Measurements from ENCODE around the gene CCDC9B.

Gene CCDC9B

DNA sequence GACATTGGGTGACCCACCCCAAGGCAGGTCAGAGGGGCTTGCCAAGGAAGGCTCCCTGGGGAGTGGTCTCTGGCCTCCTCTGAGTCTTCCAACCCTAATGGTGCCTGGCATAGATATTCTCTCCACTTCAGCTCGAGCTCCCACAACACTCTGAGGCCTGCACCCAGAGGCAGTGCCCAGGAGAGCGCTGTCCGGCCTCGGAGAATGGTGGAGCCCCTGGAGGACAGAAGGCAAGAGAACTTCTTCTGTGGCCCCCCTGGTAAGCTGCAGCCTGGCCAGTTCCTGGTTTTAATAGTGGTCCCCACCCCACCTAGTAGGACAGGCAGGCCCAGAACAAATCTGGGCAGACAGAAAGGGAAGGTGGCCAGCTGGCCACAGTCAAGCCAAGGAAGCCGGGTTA lies 24.3 kb upstream of the CCDC9B start:
- DNase-seq = no peak

DNA sequence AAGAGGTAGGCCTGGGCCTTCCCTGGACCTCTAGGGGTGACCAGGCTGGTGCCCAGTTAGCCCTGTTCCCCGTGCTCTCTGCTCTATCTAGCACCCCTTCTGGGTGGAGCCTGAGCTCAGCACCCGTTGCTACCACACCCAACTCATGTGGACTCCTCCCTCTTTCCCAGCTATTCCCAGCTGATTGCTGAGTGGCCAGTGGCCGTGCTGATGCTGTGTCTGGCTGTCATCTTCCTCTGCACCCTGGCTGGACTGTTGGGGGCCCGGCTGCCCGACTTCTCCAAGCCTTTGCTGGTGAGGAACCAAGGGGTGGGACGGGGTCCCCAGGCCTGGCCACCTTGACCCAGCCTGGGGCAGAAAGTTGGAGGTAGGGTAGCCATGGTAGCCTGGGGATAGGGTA lies 23.5 kb upstream of the CCDC9B start:
- DNase-seq = no peak

DNA sequence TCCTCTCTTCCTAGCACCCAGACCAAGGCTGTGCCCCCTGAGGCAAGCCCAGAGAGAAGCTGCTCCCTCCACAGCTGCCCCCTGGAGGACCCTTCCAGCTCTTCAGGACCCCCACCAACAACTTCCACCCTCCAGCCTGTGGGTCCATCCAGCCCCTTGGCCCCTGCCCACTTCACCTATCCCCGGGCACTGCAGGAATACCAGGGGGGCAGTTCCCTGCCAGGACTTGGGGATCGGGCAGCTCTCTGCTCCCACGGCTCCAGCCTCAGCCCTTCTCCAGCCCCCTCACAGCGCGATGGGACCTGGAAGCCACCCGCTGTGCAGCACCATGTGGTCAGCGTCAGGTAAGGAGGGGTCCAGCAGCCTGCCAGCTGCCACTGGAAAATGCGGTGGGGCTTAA lies 22.9 kb upstream of the CCDC9B start:
- no peak for DNase-seq

DNA sequence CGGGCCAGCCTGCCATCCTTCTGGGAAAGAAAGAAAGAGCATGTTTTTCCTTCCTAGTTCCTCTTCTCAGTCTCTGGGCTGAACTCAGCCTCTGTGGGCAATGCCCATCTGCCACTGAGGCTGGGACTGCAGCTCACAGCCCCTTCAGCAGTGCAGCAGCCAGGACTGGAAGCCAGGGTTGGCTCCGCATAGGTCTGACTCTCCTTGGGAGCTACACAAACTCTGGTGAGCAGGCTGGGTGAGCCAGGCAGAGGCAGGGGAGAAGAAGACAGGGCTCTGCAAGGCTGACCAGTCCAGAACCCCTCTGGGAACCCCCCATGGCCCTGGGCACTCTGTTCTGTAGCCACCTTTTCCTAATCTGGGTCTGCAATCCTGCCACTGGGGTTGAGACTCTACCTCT lies 20.9 kb upstream of the CCDC9B start:
- DNase-seq = no peak

DNA sequence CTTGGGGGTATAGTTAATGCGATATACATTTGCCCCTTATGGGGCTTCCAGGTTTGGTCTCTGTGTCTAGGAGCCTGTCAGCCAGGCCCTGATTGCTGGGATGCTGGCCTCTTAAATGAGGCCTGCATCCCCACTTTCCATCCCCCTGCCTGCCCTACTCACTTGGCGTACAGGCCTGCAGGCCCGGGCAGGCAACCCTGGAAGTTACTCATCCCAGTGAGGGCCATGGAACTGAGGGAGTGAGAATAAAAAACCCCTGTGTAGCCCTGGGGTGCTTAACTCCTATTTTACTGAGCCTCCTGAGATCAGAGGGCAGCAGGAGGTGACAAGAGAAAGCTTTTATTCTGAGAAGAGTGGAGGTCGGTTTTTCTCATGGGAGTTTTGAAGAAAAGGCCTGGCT lies 19.3 kb upstream of the CCDC9B start:
- DNase-seq = no peak

DNA sequence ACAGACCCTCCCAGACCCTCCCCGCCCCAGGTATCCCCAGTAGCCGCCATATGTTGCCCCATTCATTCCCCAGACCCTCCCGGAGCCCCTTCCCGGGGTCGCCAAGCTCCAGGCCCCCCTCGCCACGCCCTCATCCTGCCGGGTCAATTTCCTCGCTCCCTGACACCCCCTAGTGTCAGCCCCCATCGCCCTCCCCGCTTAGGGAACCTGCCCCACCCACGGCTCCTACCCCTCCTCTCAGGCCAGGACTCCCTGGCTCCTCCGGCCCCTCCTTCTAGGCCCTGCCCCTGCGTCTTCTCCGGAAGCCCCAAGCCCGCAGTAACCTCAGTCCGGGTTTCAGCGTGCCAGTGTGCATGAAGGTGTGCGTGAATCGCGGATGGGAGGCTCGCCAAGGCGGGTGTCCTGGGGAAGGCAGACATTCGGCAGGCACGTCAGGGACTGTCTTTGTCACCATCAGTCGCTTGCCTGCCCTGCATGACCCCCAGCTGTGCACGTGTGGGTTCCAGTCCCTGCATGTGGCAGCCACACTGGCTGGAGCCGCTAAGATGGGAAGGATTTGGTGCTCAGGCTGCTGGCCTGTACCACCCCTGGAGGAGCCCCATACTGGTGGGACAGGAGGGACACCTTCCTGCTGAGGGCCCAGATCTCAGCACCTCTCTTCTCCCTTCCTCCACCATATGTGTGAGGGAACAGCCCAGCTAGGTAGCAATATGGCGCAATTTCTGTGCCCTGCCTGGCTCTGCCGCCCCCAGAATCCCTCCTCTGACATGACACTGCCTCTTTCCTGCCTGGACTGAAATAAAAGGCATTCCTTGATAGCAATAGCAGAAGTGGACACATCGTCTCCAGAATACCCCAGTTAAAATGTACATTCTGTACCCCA lies 18.0 kb upstream of the CCDC9B start:
- DNase-seq = peak; percentile 14

DNA sequence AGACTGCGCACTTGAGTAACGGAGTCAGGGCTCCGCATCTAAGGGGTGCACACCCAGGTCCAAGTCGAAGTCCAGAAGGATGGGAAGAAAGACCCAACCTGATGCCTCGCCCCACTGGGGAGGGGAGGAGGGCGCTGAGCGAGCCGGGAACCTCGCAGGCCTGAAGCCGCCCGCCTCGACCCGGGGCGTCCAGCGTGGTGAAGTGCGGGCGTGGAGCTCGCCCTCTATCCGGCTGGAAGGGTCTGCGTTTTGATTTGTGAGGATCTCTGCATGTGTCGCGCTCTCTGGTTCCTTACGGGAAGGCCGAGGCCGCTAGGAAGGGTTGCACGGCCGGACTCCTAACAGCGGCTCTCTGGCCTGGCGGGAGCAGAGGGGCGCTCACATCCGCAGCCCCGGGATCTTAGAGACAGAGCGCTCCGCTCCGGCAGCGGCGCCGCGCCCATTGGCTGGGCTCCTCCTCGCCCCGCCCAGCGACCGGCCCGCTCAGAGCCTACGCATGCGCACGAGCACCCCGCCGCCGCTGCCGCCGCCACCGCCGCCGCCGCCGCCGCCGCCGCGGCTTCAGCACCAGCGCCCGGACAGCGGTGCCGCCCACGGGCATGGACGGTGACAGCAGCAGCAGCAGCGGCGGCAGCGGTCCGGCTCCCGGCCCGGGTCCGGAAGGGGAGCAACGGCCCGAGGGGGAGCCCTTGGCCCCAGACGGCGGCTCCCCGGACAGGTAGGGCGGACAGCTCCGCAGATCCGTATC lies 17.2 kb upstream of the CCDC9B start, which contains the start of gene DISP2:
Gene DISP2 (plus strand): TSS at position 497 of the 748 bp plus-strand sequence. CDS start 103 bp downstream, at position 600.
- DNase-seq = peak; percentile 67

DNA sequence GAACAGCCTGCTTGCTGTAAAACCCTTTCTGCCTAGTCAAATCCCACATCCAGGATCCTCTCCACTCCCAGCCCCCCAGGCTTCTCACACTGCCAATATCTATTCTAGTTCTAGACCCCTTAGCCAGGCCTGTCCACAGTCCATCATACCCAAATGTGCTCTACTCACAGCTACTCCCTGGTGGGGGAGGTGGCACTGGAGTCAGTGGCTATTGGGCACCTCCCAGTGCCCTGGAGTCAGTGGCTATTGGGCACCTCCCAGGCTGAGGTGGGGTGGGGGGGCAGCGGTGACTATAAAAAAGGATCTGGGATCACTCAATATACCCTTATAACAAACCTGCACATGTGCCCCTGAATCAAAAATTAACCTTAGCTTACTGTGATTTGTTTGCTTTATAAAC lies 16.5 kb upstream of the CCDC9B start:
- no peak for DNase-seq

DNA sequence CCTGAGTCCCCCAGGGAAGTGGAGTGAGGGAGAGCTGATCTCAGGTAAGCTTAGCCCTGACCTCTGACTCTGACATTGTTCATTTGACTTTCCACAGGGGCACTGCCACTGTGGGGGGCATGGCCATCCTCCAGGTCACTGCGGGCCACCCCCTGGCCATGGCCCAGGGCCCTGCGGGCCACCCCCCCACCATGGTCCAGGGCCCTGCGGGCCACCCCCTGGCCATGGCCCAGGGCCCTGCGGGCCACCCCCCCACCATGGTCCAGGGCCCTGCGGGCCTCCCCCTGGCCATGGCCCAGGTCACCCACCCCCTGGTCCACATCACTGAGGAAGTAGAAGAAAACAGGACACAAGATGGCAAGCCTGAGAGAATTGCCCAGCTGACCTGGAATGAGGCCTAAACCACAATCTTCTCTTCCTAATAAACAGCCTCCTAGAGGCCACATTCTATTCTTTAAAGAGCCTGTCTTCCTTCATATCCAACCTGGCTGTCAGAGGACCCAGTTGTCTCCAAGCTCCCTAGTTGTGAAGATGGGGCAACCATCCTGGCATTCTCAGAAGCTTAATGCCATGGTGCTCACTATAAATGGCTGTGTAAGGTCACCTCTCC lies 15.3 kb upstream of the CCDC9B start:
- no peak for DNase-seq

DNA sequence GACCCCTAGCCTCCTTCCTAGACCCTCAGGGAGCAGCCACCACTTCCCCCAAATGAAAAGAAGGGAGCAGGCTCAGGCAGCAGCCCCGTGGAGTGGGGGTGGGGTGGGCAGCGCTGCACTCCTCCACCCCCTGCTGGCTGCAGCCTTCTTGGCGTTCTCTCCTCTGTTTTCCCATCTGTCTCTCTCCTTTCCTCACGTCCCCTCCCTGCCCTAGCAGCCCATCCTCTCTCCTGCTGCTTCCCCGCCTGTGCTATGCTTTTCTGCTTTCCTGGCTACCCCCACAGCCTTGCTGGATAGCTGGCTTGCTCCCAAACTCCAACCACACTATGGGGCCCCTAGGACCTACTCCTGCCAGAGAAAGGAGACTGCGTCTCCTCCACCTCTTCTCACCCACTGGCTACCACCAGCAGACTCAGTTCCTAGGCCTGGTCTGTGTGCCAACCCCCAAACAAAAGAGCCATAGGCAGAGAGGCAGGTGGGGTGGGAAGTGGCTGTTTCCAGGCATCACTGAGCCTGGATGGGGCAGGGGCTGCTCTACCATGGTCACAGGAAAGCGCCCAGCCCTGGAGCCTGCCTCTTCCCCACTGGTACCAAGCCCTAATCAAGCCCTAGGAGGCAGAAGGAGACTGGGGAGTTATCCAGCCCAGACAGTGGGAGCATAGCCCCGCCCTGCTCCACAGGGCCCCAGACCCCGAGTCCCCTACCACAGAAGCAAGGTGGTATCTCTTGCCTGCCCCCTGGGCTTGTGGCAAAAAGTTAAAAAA lies 13.9 kb upstream of the CCDC9B start:
- peak; percentile 13 for DNase-seq

DNA sequence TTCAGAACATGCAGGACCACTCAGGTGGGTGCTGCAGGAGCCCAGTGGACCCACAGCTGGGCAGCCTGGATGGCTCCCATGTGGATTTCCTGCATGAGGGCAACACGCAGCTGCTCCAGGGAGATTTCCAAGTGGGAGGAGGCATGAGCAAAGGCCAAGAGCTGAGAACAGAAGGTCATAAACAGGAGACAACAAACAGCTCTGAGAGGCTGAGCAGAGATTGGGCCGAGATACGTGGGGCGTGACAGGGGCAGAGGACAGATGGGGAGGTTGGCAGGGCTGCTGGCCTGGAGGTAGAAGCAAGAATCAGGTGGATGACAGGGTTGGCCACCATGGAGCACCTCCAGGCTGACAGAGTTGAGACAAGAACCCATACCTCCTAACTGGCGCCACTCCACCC lies 13.0 kb upstream of the CCDC9B start:
- no peak for DNase-seq

DNA sequence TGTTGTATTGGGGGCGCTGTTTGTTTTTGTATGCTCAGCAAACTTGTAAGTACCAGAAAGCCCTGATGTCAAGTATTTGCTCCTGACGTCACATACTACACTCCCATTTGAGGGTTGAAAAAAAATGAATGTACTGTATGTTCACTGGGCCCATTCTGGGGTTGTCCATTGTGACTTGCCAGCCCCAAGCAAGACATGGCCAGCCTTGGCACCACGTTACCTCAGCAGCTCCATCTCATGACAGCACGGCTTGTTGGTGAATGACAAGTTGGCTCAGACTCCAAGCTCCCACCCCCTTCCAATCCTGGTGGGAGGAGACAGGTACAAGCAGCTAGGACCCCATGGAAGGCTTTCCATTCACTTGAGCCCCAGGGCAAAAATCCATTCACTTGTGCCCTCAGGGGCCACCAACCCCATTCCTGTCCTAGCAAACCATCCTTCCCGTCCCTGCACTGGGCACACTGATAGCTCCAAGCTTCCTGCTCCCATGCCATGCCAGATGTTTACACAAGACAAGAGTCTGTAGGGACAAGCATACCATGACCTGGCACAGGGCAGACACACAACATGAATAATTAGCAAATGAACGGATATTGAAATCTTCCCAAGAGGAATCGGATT lies 11.7 kb upstream of the CCDC9B start:
- no peak for DNase-seq

DNA sequence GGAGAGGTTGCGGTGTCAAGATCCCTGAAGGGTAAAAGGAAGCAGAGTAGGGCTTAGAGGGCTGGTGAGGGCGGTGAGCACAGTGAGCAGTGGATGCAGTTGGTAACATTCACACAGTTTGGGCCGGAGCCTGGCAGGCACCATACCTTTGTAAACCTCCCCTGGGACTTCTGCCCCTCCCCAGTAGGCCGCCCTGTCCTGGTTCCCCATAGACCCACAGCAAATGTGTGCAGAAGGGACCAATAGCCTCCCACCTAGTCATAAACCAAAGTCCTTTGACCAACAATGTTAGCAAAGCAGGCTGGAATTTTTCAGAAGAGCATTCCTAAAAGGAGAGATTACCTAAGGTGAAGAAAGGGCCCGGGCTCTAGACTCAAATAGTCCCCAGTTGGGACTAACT lies 8.4 kb upstream of the CCDC9B start:
- no peak for DNase-seq

DNA sequence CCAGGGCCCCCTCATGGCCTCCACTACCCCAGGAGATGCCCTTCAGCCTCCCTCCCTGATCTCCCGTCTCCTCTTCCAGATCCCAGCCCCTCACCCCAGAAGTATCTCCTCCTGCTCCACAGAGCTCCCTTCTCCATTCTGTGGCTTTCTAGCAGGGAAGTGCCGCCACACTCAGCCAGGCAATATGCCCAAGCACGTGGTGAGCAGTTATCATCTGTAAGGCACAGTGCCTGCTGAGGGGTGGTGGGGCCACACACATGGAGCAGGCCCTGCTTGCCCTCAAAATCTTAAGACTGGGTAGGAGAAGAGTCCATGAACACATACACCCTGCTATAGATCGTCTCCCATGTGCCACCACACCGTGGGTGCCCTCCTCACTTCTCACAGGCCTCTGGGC lies 7.7 kb upstream of the CCDC9B start:
- no peak for DNase-seq

DNA sequence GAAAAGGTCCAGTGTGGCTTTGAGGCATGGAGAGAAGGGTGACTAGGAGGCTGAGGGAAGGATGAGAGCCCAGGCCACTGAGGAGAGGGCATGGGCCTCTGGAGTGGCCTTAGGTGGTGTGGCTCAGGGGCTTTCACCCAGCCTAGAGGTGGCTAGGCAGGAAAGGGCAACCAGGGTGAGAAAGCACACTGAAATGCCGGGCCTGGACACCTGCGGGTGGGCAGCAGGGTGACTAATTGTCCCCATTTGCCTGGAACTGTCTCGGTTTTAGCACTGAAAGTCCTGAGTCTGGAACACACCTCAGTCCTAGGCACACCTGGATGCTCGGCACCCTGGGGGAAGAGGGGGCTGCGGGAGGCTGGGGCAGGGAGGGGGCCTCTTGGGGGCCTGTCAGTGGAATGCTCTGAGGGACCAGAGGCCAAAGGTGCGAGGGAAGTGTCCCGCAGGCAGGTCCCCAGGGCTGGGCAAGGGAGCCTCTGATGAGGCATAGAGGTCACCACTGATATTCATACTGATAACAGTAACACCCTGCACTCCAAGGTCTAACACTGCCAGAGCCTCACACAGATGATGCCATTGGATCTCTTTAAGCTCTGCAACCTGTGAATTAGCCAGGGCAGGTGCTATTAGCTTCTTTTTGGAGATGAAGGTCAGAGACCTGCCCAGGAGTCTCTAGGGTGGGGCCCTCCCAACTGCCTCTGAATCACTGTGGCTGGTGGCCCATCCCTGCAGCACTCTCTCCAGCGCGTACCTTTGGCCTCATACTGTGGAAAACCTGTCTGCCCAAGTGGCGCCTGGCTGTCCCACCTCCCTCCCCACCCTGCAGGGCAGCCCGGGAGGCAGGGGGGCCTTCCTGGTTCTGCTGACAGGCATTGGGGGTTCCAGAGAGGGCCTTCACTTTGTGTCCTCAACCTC lies 7.1 kb upstream of the CCDC9B start:
- DNase-seq = no peak

DNA sequence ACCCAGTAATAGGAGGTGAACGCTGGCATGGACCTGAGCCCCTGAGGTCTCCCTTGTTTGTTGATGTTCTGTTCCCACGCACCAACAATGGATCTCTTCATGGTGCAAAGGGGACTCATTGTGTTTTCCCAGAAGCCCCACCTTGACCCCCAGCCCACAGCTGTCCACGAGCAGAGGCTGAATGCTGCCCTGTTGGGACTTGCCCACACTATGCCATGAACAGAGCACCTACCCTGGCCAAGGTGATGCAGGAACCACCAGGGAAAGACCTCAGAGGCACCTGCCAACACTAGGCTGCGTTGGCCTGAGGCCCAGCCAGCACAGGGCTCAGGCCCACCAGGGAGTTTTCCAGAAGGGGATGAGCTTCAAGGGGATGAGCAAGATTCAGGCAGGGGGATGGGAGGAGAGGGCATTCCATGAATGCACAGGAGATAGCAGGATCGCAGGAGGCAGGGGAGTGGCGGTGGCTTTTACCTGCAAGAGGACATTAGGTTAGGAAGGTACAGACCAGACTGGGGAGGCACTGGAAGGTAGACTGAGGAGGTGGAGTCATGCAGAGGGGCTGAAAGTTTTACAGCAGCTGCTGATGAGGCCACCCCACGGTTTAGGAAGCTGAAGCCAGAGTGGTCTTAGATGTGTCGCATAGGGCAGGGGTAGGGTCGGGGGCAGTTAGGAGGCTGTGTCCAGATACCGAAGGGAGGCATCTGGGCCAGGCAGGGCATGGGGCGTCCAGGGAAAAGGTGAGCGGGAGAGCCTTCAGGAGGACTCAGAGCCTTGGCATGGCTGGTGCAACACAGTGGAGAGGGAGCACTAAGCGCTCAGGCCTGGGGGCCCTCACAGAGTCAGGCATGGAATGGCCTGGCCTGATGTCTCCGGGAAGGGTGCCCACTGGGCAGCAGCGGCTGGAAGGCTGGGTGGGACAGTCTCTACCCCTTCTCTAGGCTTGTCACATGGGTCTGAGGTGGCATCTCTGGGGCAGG lies 6.1 kb upstream of the CCDC9B start:
- DNase-seq = no peak

DNA sequence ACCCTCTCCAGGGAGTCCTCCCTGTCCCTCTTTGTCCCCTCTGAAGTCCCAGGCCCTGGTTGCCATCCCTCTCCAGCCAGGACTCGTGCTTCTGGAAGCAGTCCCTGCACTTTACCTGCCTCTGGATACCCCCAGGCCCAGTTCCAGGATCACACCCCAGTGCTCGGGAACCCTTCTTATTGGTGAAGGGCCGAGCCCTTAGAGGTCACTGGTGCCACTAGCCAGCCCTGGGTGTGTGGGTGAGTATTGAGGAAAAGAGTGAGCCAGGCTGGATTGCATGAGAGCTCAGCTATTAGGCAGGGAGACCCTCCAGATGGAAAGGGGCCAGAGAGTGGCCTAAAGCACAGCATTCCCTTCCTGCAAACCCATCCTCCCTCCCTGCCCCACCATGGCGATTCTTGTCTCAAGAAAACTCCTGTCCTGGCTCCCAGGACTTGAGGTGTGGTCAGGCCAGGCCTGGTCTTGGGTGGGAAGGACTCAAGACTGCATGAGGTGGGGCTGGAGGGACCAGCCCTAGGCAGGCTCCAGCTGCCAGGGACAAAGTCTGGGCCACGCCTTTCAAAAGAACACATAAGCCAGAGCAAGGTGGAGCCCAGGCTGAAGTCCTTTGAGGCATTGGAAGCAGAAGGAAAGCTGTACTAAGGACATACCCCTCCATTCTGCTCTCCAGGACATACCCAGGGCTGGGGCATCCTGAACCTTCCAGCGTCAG lies 5.3 kb upstream of the CCDC9B start:
- DNase-seq = no peak

DNA sequence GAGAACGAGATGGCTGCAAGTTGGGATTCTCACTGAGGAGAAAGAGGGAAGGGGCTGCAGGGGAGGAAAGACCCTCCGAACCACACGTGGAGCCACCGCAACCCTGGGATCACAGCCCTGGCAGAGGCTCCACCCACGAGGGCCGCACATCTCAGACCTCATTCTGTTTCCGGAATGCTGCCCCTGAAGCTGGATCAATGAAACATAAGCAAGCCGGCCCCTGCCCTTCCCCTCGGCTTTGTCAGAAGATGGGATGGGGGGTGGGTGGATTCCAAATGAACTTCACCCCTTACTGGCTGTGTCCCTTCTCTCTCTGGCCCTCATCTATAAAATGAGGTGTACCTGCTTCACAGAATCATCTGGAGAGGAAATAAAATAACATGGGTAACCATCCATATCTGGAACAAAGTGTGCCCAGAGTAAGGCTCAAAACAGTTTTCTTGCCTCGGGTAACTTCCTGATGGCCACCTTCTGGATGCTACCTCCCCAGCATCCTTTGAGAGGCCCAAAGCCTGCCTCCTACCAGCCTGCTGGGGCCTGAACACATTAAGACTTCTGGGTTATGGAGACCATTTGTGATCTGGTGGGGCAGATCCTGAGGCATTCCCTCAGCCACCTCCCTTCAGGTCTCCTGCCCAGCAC lies 4.6 kb upstream of the CCDC9B start:
- DNase-seq = no peak

DNA sequence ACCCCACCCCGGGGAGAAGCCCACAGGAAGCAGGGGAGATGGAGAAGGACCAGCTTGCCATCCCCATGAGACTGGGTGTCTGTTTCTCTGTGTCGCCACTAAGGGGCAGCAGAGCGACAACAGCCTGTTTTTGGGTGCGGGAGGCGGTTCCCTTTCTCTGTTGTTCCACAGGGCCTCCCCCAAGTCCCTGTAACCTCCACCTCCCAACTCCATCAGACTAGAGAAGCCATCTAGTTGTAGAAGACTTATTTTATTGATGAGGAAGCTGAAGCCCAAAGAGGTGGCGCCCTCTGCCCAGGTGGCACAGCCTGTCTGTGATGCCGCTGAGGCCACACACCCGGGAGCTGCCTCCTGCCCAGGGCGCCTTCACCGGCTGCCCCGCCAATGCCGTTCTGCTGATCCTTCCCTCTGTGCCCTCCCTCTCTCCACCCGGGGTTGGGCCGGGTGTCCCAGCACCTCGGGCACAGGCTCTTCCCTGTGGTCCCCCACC lies 3.9 kb upstream of the CCDC9B start:
- peak; percentile 34 for DNase-seq

All from NCI-H1105 treated with DMSO at 0.1 percent for 48 hours (cell line).